ENCODE data around the gene UCKL1.
A peak's percentile ranks its signal among the peaks of the same experiment; 100 is the strongest.

UCKL1 gene

DNA sequence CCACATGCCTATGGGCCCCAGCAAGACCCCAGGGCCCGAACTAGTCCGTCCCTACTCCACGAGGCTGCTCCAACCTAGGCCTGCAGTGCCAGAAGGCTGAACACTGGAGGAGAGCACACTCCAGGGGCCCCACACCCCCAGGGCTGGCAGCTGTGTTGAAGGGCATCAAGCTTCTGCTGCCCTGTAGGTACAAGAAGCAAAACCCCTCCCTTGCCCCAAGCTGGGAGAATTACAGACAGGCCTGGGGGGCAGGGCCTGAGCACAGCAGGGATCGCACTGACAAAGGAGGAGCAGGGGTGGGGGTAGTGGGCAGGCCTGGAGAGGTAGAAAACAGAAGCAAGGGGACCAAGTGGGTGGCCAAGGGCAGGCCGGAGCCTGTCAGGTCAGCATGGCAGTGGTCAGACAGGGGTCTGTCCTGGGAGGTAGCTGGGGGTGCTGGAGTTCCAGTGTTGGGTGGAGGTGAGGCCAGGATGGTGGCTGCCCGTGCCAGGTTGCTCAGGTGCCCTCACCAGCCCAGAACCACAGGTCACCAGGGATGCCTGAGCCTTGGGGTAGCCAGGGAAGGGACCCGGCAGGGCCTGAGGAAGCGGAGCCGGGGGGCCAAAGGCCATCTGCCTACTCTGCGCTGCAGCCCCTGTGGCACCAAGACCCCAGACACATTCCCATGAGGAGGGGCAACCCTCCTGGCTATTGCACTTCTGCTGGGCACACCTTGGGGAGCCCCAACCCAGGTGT, 2.9 kb upstream of the UCKL1 start:
- no peak for DNase-seq

DNA sequence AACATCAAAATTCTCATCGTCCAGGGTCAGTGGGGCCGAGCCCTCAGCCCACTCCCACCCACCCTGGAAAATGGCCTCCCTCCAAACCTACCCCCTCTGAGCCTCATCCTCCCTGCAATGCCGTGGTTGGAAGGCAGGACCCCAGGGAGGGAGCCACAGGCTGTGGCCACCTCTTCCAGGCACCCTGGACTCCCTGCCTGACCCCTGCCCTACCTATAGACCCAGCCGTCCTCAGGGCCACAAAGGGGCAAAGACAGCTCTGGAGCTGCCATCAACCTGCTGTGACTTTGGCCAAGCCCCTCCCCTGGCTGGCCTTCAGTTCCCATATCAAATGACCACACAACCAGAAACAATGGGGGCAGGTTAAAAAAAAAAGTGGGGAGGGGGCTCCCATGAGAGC, 2.3 kb upstream of the UCKL1 start:
- no peak for DNase-seq

DNA sequence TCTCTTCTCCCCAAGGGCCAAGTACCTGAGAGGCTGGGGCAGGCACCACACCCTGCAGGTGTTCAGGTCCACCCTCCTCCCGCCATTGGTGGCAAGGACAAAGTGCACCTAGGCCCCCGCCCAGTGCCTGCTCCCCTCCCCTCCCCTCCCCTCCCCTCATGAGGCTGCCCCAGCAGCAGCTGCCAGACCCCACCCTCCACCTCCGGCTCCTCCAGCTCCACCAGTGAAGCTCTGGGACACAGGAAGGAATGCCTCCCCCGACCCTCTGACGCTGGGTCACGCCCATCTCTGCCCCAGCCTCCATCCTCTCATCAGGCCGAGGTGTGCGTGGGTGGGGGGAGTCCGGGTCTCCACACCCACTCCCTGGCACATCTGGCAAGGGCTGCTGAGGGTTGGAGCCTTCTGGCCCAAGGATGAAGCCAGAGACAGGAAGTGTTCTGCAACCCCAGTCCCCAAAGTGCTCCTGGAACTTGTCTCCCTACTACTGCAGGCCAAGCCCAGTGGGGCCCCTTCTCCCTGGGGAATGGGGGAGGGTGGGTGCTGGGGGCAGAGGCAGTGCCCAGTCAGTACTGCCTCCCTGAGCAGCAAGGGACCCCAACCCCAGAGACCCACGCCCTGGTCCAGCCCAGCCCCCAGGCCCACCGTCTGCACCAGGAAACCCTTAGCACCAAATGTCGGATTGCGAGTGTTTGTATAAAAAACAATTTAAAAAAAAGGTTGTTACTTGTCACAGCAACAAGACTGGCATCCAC, 1.6 kb upstream of the UCKL1 start:
- no peak for DNase-seq

DNA sequence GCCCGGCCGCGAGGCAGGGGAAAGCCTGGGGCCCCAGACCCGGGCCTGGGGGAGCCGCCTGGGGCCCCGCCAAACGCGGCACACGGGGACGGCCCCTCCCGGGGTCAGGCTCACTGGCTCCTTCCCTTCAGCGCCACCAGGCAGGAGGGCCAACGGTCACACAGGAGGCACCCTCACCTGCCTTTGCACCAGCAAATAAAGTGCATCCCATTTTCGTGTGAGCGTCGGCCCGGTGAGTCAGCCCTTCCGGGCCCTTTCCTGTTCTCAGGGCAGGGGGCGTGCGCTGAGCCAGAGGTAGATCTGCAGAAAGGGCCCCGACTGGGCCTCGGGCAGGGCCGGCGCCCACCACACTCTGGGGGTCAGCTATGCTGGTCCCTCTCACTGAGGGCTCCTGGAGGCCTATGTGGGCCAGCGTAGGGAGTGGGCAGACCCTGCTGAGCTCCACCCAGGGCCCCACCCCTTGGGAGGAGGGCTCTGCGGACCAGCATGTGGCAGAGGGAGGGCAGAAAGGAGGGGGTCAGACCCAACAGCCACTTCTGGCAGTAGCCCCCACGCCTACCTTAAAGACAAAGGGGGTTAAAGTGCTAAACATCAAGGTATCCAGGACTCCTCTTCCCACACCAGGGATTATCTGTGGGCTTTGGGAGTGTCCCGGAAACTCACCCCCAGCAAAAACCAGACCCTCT, 931 bp upstream of the UCKL1 start:
- DNase-seq: peak; percentile 26

DNA sequence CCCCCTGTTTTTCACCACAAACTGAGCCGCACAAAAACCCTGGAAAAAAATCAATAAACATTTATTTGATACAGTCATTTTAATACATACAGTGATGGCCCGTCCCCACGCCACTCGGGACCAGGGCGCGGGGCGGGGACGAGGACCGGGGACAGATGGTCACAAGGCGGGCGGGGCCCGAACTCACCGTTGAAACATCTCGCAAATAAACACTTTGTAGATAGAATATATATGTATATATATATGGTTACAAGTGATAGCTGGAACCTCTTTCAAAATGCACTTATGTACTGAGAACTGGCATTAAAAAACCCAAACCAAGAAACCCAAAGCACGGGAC, 418 bp upstream of the UCKL1 start:
- no peak for DNase-seq

DNA sequence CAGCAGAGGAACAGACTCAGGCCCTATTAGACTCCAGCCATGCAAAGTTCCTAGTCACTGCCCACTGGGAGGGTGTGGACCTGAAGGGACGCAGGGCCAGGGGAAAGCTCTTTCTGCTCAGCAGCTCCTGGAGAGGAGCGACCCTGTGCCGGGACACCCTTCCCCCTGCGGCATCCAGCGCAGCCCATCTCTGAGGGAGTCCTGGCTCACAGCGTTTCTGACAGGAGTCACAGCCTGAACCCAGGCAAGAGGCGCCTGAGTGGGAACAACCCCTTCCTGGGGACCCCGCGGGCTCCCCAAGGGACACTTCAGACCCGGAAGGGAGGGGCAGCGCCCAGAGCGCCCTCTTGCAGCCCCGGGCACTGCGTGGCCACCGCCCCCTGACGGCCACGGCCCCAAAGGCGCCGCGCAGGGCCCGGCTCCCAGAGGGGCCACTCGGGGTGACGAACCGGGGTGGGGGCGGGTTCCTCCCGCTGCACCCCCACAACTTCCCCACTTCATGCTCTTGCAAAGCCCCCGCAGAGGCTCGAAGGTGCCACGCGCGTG, 862 bp downstream of the UCKL1 start:
- no peak for DNase-seq

DNA sequence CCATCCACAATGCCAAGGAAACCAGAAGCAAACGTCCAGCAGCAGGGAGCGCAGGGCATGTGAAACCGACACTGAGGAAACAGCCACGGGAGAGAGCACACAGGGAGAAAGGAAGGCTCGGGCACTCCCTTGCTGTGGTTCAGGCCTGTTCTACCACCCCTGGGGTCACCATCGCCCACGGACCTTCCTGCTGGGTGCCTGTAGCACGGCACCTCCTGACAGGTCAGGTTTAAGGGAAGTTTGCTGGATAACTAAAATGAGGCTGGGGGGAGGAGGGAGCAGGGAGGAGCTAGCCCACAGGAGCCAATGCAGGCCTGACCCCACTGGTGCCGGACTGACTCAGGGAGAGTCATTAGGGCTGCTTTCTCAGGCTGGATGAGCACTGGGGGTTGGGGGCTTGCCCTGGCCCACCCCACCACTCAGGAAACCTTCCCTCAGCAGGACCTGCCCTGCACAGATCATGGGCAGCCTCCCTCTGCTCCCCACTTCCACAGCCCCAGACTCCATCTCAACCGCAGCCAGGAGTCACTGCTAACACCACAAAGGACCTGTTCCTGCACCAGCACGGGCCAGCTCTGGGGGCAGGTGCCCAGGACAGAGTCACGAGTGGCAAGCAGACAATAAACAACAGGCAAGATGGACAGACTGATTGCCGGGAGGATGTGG, 2.3 kb downstream of the UCKL1 start:
- no peak for DNase-seq

DNA sequence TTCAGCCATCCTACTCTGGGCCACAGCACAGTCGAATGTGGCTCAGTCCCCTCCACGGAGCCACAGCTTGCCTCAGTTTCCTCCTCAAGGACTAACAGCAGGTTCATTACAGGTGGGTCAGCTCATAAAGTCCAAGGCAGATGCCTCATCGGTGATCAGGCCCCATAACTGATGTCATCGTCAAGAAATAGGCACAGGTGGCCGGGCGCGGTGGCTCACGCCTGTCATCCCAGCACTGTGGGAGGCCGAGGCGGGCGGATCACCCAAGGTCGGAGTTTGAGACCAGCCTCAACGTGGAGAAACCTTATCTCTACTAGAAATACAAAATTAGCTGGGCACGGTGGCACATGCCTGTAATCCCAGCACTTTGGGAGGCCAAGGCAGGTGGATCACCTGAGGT, 3.4 kb downstream of the UCKL1 start:
- DNase-seq: no peak

DNA sequence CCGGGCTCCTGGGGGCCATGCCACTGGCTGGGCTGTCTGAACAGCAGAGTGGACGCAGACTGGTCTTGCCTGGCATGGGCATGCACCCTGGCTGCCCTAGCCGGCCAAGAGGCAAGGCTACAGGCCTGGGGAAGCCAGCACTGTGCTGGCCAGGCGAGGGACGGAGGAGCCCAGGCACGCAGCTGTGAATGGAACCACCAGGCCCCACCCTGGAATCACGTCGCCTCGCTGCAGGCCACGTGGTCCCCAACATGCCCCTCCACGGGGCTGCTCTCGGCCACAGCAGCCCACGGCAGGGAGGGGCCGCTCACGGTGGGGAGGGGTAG, 4.0 kb downstream of the UCKL1 start:
- no peak for DNase-seq

DNA sequence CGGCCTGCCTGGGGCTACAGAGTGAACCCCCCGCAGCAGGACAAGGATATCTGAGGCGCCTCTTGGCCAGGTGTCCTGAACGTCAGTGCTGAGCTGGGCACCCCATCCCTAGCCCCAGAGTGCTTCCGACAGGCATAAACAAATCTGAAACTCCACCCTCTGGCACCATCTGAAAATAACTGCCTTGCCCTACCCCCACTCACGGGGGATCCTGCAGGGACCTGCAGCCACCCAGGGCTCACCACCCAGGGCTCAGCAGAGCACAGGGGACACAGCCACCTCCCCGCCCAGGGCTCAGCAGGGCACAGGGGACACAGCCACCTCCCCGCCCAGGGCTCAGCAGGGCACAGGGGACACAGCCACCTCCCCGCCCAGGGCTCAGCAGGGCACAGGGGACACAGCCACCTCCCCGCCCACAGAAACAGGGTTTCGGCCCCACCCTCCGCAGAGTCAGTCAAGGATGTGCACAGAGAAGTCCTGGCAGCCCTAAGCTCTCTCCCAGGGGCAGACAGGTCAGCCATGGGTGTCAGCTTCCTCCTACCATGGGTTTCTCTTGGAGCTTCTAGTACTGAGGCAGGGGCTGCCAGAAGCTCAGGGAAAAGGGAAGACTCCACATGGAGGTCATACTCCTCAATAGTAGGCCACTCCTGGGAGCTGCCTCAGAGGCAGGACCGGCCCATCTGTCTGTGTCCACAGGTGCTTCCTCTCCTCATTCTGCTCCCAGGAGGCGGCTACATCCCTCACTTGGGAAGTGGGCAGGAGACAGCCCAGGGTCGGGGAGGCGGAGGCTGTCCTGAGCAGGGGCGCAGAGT, 4.6 kb downstream of the UCKL1 start:
- no peak for DNase-seq

DNA sequence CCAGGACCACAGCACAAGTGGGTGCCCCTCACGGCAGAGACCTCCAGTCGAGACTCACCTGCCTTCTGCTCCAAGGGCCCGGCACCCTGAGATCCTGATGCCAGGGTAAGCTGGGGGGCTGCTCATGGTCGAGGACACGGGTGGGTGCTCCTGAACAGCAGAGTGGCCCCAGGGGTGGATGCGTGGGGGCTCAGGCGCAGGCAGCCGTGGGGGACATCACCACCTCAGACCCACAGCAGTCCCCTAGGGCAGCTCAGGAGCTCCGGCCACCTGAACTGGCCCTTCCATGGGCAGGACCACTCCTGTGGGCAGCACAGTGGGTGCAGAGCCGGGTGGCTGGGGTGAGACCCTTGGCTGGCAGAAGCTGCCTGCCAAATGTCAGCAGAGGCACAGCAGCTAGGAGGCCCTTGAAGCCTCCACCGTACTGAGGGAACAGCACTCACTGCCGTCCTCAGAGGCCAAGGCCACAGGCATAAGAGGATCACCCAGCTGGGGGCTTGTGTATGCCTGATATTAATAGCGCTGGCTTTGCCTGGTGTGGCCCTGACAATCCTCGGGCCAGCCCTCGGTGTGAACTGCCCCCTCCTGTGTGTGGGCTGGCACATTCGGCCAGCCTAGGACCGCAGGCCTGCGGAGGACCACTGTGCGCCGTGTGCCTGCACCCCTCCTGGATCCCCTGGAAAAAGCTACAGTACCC, 5.4 kb downstream of the UCKL1 start:
- DNase-seq: no peak

DNA sequence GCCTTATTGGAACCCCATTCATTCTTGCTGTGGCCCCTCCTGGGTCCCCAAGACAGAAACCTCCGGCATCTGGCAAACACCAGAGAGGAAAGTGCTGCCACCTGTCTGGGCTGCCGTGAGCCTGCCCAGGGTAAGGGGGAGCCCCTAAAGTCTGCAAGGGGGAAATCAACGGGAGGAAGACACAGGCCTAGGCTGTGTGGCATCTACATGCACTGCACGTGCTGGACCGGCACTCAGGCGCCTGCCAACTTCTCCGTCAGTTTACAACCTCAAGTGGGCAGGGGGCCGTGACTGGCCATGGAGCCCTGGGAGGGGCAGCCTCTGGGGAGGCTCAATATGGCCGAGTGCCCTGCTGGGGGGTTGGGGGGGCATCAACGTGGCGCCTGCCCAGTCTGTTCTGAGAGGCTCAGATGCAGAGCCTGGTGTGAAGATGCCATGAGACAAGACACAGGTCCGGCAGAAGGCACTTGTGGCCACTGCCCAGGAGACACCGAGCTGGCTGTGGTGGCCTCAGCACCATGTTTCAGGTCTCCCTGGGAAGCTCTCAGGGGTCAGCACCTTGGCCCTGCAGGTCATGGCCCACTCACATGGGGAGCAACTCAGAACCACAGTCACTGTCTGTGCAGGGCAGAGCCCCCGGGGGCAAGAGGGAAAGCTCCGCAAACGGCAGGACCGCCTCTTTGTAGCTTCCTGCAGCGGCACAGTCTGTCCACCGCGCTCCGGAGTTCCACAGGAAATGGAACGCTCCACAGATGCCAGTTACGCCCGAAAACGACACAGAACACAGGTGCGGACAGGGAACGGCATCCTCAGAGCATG, 8.4 kb downstream of the UCKL1 start:
- DNase-seq: no peak

DNA sequence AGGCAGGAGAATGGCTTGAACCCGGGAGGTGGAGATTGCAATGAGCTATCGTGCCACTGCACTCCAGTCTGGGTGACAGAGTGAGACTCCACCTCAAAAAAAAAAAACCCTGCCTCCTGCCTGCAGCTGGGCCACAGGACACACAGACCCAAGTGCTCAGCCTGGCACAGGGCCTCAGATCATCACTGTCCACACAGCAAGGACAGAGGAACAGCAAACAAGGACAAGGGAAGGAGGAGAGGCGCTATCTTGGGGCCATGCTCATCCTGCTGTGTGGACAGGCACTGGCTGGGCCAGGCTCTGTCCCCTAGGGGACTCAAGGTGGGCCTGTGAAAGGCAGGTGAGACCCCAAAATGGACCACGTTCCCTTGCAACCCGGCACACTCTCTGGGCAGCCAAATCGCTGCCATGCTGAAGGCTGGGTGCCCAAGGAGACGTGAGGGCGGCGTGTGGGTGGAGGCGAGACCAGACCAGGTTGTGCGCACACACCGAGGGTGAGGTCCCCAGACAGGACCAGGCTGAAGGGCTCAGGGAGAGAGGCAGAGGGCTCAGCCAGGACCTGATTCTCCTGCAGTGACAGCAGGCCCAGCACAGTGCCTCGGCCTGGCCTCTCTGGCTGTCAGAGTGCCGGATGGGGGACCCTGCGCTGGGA, 9.1 kb downstream of the UCKL1 start:
- DNase-seq: no peak

DNA sequence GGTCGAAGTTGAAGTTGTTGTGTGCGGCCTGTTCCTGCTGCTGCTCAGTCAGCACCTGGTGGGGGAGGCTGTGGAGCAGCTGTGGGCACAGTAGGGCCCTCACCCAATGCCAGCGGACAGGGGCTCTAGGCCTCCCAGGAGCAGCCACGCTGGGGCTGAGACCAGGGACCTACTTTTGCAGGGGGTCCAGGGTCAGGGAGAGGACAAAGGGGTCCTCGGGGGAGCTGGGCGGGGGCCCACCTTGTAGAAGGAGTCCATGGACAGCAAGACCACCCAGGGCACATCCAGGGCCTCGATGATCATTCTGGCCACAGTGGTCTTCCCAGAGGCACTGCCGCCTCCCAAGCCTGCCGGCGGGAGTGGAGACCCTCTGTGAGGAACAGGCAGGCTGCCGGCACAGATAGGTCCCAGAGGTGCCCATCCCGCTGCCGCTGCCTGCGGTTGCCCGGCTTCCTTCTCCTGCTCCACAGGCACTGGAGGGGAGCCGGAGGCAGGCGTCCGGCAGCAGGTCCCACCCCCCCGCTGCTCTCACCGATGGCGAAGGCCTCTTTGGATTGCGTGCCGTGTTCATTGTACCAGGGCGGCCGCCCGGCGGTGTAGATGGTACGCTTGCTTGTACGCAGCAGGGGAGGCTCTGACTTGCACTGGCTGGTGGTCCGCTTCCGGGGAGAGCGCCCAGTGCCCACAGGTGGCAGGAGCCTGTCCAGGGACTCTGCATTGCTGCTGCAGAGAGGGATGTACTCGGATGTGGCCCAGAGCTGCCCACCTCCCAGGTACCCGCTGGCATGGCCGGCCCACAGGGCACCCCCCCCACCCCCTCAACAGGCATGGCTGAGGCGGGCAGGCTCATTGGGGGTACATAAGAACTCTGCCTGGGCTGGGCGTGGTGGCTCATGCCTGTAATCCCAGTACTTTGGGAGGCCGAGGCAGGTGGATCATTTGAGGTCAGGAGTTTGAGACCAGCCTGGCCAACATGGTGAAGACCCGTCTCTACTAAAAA, 10.0 kb downstream of the UCKL1 start:
- DNase-seq: no peak

DNA sequence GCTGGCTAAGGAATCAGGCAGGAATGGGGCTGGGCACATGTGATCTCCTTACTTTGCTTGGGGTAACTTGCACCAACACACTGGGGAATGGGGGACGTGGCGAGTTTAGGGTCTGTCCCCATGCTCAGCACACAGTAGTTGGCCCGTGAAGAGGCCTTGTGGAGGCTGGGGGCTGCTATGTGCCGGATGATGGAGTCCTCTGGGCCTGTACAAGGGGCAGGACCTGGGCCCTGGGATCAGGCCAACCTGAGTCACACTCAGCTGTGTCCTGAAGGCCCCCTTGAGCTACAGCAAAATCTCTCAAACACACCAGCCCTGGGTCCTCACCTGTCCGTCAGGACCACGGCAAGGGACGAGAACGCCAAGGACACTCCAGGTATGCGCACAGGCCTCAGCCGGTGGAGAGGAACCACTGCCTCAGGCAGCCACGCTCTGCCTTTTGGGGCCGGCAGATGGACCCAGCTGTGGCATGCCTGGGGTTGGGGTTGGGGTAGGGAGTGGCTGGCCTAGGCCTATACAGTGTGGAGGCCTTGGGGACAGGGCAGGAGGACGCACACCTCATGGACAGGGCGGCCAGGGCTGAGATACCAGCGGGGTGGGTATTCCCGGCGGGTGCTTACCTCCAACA, 11.1 kb downstream of the UCKL1 start:
- no peak for DNase-seq

DNA sequence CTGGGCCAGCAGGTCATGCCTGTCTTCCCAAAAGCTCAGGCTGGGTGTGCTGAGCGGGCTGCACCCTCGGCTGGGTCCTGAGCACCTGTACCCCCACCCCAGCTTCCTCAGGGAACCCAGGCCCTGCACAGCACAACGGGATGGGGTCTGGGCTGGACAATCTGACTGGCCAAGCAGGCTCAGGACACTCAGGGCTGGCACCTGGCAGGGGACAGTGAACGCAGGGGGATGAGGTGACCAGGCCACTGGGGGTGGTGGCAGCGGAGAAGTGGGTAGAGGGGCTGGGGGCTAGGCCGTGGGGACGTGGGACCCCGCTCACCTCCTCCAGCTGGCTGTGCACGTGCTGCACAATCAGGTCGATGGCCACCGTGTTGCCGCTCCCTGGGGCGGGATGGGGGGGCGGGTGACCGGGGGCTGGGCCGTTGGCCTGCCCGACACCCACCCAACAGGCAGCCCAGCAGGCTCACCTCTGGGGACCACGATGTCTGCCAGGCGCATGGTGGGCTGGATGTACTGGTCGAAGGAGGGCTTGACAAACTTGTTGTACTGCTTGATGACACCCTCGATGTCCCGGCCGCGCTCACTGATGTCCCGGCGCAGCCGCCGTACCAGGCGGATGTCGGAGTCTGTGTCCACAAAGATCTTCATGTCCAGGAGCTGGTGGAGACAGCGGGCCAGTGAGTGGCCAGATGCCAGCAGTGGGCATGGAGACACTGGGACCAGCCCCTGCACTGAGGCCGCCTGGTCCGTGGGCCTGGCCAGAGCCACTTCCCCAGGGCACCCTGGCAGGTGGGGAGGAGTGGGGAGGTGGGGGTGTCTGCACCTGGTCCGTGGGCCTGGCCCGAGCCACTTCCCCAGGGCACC, 11.9 kb downstream of the UCKL1 start:
- no peak for DNase-seq

DNA sequence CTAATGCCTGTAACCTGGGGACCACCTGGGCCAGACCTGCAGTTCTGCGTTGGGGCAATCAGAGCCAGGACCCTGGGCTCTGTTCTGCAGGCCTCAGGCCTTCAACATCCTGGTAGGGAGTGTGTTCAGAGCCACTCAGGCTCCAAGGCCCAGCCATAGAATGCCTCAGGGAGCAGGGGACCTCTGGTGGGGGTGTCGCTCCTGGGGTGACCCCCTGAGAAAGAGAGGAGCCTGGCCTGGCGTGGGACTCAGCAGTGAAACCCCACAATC, 12.5 kb downstream of the UCKL1 start:
- DNase-seq: no peak

Data from NCI-H1694 (cell line).